HepG2 (cell line): ENCODE data around the gene AP3D1. TPM values are rescaled to one million over a fixed set of nuclear protein-coding genes. Genes with fewer than 3 reads are reported as not detected.

Source experiments
- DBP ChIP-seq: sonication (generic); formaldehyde crosslinking; IDR thresholded peaks from 2 replicates; pipeline ENCODE4 v1.4.0; 2020; ENCODE audit warnings: missing genetic modification reagents; ENCODE audit errors: not compliant biosample characterization
- FLYWCH1 ChIP-seq: sonication (generic); formaldehyde crosslinking; IDR thresholded peaks from 2 replicates; pipeline ENCODE4 v1.8.1; 2023; ENCODE audit warnings: mild to moderate bottlenecking, missing genetic modification reagents
- NR3C1 ChIP-seq: sonication (generic); formaldehyde crosslinking; IDR thresholded peaks from 2 replicates; pipeline ENCODE4 v1.4.0; 2020; ENCODE audit warnings: missing genetic modification reagents
- PPARG ChIP-seq: conservative IDR thresholded peaks from 2 replicates; pipeline ENCODE4 v1.6.1; 2016; ENCODE audit warnings: missing biosample characterization, missing genetic modification reagents
- THAP7 ChIP-seq: sonication (generic); formaldehyde crosslinking; IDR thresholded peaks from 2 replicates; pipeline ENCODE4 v1.8.1; 2023; ENCODE audit warnings: mild to moderate bottlenecking, missing genetic modification reagents
- XBP1 ChIP-seq: sonication (generic); formaldehyde crosslinking; IDR thresholded peaks from 2 replicates; pipeline ENCODE4 v1.5.0; 2020; ENCODE audit warnings: missing genetic modification reagents
- ZBTB34 ChIP-seq: sonication (generic); formaldehyde crosslinking; IDR thresholded peaks from 2 replicates; pipeline ENCODE4 v1.8.0; 2022; ENCODE audit warnings: mild to moderate bottlenecking, missing genetic modification reagents
- ZNF382 ChIP-seq: sonication (generic); formaldehyde crosslinking; IDR thresholded peaks from 2 replicates; pipeline ENCODE4 v1.5.0; 2020; ENCODE audit warnings: missing genetic modification reagents, mild to moderate bottlenecking, borderline replicate concordance
- ZNF407 ChIP-seq: sonication (generic); formaldehyde crosslinking; IDR thresholded peaks from one replicate; pipeline ENCODE4 v1.5.1; 2020; ENCODE audit warnings: mild to moderate bottlenecking, missing genetic modification reagents; ENCODE audit errors: not compliant biosample characterization
- ZNF619 ChIP-seq: sonication (generic); formaldehyde crosslinking; IDR thresholded peaks from 2 replicates; pipeline ENCODE4 v1.4.0; 2020; ENCODE audit warnings: mild to moderate bottlenecking, missing genetic modification reagents
- ZNF724P ChIP-seq: sonication (generic); formaldehyde crosslinking; IDR thresholded peaks from 2 replicates; pipeline ENCODE4 v1.8.0; 2022; ENCODE audit warnings: missing genetic modification reagents, borderline replicate concordance
- ZNF841 ChIP-seq: sonication (generic); formaldehyde crosslinking; IDR thresholded peaks from 2 replicates; pipeline ENCODE4 v1.8.1; 2023; ENCODE audit warnings: missing genetic modification reagents, borderline replicate concordance
- ZXDC ChIP-seq: sonication (generic); formaldehyde crosslinking; IDR thresholded peaks from 2 replicates; pipeline ENCODE4 v1.5.0; 2020; ENCODE audit warnings: mild to moderate bottlenecking, missing genetic modification reagents
- polyA plus RNA-seq, 8 experiments: library from polyadenylated mRNA; depleted of rRNA in 3 of 8; stranded (reverse) in 7 of 8; unstranded in 1 of 8; fragments of >200 nt; fragmentation: Illumina TruSeq in 4 of 8; extraction: Trizol in 4 of 8; gene quantifications; 2 replicates each; pipeline versions ENCODE4 v1.2.1 to v1.2.3, GENCODE V29; 2011 to 2016; ENCODE audit warnings: low read depth in 4 of 8, missing spikeins in 1 of 8, mixed read lengths in 1 of 8; ENCODE audit not compliant: insufficient read depth in 1 of 8
- total RNA-seq, 5 experiments: library from RNA; depleted of rRNA; stranded (reverse); fragments of >200 nt; fragmentation: Illumina TruSeq; extraction: Trizol; gene quantifications; 2 replicates each; pipeline ENCODE4 v1.2.3, GENCODE V29; 2016; ENCODE audit warnings: low read depth in 1 of 5

AP3D1 gene
- total and polyA plus RNA-seq, 2 of the 13 experiments (the other 11 are each of a cell fraction or from before 2014, with no cell fraction given) = 68.0 to 82.6 TPM

GRCh38 chr19:2166741-2167738, 15.7 kb upstream of the AP3D1 start (continued):
- TF ChIP-seq ZXDC (CRISPR knock-in tag) (no peak), FLYWCH1 (CRISPR knock-in tag) (no peak), DBP (CRISPR knock-in tag) (no peak), ZNF382 (CRISPR knock-in tag) (no peak), ZNF841 (CRISPR knock-in tag) (no peak), ZNF407 (CRISPR knock-in tag) (peak; percentile 61), ZBTB34 (CRISPR knock-in tag) (peak; percentile 71; the same call in 1 of the 2 replicates), PPARG (CRISPR knock-in tag) (no peak), NR3C1 (CRISPR knock-in tag) (no peak), XBP1 (no peak), ZNF724P (CRISPR knock-in tag) (no peak; the same call in 1 of the 2 replicates), THAP7 (CRISPR knock-in tag) (0 out of 2 replicates have a peak, but pooled peaks have one; percentile 30), ZNF619 (CRISPR knock-in tag) (no peak)
